GM12872 (cell line): ENCODE results near the gene CACHD1.

Source experiments
- CTCF ChIP-seq: IDR thresholded peaks from 3 replicates; pipeline ENCODE4 v1.5.1; 2011; ENCODE audit warnings: low read depth, mild to moderate bottlenecking, low read length, moderate library complexity; ENCODE audit not compliant: insufficient read depth

The CACHD1 gene

GRCh38 chr1:64569411-64569810 is 99.5 kb downstream of the CACHD1 start:
- TF ChIP-seq CTCF: no peak

GRCh38 chr1:64570267-64570855 is 100.4 kb downstream of the CACHD1 start:
- TF ChIP-seq CTCF: no peak

GRCh38 chr1:64572222-64572900 is 102.4 kb downstream of the CACHD1 start:
- no peak for TF ChIP-seq CTCF

- no peak for TF ChIP-seq CTCF
Observed at GRCh38 chr1:64574301-64574700, 104.4 kb downstream of the CACHD1 start.

- TF ChIP-seq CTCF: no peak
Observed at GRCh38 chr1:64575881-64576676, 106.2 kb downstream of the CACHD1 start.

GRCh38 chr1:64578270-64578973 is 108.5 kb downstream of the CACHD1 start:
- TF ChIP-seq CTCF: no peak

- TF ChIP-seq CTCF: no peak
Observed at GRCh38 chr1:64579767-64580166, 109.8 kb downstream of the CACHD1 start.
